Left lobe of liver (tissue), 2 donors: ENCODE results near the gene RCOR2. TPM values are rescaled to one million over a fixed set of nuclear protein-coding genes. Genes with fewer than 3 reads are reported as not detected.

ENCODE experiments used
- ATAC-seq: fragments of 200-7000 bp; cut with Tn5 transposase; one replicate; pipeline ENCODE4 v1.9.1; 2020; ENCODE audit warnings: mild to moderate bottlenecking, moderate library complexity
- DNase-seq: peaks from one replicate; pipeline ENCODE4 v3.0.0-alpha.2; 2020; ENCODE audit warnings: low spot score
- total RNA-seq: library from RNA; stranded (reverse); gene quantifications from one replicate; pipeline ENCODE4 v1.2.1, GENCODE V29; 2021
- donor health status: DM: no; HTN: no; CAD: no; lungs with moderate emphysema.
- donor health status: DM: no; HTN: yes; CAD: no.

Gene RCOR2
- total RNA-seq, 1 donor from 2014 or later: 0.23 TPM

DNA sequence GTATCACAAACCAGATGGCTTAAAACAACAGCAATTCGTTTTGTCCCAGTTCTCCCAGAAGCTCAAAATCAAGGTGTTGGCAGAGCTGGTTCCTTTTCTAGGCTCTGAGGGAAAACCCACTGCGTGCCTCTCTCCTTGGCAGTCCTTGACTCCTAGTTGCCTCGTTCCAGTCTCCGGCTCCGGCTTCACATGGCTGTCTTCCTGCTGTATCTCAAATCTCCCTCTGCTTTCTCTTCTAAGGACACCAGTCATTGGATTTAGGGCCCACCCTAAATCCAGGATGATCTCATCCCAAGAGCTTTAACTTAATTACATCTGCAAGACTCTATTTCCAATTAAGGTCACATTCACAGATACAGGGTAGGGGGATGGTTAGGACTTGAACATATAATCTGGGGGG lies 12.7 kb upstream of the RCOR2 start:
- DNase-seq (no peak), ATAC-seq (no peak)

- ATAC-seq: no peak
- no peak for DNase-seq
Measured at GRCh38 chr11:63923319-63923718, 6.4 kb upstream of the RCOR2 start.

GRCh38 chr11:63922673-63923192 lies 5.8 kb upstream of the RCOR2 start:
- no peak for DNase-seq

GRCh38 chr11:63920939-63921417 lies 4.0 kb upstream of the RCOR2 start:
- DNase-seq (no peak), ATAC-seq (no peak)

More at GRCh38 chr11:63922673-63923192, 5.8 kb upstream of the RCOR2 start:
- no peak for ATAC-seq

DNA sequence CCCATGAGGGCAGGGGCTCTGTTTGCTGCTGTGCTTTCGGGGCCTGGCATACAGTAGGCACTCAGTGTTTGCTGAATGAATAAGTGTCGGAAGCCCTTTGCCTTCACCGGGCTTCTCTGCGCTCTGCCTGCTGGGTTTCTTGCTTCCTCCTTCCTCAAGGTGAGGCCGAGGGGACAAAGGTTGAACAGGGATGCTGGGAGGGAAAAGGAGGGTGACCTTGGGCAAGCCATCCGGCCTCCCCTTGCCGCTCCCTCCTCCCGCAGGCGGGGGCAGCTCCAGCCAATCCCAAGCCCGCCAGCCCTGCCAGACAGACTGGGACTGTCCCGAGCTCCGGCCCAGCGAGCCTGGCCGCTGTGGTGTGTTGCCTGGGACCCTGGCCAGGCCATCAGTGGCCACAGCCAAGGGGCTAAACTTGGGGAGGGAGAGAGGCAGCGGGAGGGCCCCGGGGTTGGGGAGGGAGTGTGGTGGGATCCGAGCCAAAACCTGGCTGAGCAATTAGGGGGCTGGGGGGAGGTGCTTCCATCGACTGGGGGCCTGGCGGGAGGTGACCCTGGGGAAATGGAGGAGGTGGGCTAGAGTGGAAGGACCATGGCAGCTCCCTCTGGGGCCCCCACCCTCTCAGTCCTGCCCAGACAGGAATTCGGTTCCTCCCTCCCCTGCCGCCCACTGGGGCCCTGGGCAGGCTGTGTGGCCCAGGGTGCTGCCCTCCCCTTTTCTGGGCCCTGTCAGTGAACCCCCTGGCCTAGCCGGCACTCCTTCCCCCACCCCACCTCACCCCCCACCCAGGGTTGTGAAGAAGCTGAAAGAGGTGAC lies 3.4 kb upstream of the RCOR2 start:
- ATAC-seq: peak; percentile 63
- DNase-seq: peak; percentile 62

DNA sequence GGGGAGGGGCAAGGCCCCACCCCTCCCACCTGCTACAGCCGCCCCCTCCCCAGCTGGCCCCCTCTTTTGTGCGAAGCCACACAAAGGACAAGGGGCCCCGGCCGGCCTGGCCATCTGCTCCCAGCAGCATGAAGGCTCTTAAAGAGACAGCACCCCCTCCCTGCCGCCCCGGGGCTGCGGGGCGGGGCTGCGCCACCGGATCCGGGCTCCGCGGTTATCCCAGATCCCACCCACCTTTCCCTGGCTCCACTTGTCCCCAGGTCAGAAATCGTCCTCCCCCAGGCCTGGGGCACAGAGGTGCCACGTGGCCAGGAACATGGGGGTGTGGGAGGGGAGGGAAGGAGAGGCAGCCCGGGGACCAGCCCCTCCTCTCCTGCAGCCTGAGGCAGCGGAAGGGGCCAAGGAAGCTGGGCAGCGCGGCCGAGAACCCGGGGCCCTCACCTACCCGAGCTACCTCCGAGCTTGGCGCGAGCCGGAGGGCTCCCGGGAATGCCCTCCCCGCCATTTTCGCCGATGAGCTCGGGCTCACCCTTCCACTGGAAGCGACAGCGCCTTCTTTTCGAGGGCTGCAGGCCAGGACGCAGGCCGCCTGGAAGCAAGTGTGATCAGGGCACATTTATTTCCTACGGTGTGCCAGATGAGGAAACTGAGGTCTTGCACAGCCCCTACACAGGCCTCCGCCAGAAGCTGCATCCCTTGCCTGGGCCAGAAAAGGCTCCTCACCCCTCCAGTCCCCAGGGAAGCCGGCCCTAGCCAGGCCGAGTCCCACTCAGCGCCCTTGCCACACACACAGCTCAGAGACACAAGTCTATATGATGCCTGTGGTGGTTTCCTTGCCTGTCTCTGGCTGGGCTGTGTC lies 2.5 kb upstream of the RCOR2 start:
- no peak for DNase-seq
- no peak for ATAC-seq

DNA sequence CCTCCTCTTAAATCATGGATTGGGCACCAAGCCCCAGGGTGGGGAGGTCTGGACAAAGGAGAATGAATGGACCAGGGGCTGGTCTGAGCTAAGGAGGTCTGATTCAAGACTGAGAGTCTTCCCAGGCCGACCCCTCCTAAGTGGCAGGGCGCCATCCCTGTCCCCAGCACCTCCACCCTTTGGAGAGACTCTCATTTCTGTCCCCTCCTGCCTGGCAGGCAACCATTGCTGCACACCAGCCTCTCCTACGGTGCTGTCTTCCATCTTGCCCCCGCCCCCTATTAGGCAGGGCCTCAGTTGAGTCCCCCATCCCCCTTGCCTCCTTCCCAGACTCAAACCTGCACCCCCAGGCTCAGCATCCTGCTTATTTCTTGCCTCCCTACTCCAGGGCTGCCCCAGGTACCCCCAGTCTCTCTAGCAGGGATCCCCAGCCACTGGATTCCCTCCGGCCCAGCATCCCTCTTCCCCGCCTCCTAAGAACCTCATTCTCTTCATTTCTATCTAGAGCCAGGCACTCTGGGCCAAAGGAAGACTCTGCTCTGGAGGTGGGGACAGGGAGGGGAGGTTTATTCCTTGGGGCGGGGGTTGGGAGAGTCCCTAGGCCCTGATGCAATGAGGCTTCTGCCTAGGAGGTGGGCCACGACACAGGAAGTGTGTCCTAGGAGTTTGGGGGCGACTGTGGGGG lies 1.7 kb upstream of the RCOR2 start:
- ATAC-seq (no peak), DNase-seq (no peak)

DNA sequence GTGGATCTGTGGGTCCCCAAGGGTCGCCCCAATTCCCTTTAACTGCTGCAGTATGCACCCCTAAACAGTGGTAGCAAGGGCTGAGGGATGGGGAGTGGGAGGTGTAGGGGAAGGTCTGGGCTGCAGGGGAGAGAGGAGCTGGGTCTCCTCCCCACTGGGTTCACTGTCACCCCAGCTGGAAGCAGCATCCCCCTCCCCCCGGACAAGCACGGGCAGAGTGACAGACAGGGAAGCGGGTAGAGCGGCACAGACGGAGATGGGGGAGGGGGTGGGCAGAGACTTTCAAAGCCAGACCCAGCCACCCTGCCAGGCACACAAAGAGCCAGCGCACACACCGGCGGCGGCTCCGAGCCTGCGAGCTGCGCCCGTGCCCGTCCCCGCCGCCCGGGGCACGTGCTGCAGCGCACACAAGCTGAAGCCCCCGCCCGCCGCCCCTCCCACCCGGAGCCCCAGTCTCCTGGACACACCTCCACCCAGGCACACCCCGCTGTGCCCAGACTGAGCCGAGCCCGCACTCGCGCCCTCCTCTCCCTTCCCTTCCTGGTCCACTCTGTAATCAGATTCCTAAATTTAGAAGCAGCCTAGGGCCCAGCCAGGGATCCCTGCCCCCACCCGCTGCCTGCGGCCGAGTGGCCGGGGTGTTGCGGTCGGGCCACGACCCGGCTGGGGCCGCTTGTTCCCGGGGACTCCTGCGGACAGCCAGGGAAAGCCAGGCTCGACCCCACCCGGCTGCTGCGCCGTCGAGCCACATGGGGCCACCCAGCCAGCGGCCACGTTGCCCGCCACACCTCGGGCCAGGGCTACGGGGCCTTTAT lies 935 bp upstream of the RCOR2 start:
- ATAC-seq (peak; percentile 39), DNase-seq (no peak)

DNA sequence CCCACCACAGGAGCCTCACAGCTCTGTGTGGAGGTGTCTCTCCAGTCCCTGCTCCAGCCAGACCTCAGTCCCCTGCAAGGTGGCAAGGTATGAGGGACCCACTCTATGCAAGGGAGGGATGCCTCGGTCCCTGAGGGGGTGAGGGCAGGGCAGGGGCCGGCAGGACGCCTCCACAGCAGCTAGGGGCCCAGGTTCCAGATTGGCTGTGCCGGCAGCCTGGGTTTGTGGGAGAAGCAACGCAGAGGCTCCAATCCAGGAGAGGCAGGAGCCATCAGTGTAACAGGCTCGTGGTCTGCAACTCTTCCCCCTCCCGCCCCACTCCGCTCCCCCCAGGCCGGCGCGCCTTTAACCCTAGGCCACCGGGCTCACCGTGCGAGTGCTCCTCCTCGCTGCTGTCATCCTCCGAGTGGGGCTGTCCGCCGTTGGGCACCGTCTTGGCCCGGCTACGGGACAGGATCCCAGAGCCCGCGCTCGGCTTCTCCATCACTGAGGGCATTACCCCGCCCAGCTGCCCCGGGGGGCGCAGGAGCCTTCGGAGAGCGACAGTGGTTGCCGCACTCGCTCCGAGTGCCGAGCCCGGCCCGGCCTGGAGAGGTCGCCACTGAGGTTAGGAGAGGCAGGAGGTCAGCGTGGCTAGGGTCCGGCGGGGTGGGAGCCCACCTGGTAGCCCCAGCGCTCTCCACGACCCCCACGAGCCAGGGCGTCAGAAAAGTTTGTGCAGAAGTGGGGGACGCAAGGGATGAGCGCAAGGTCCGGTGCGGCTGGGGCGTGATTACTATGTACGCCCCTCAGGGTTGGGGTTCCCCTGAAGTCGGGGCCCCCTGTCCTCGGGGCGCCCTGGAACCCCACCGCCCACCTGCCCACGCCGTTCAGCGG lies 765 bp downstream of the RCOR2 start:
- no peak for DNase-seq

DNA sequence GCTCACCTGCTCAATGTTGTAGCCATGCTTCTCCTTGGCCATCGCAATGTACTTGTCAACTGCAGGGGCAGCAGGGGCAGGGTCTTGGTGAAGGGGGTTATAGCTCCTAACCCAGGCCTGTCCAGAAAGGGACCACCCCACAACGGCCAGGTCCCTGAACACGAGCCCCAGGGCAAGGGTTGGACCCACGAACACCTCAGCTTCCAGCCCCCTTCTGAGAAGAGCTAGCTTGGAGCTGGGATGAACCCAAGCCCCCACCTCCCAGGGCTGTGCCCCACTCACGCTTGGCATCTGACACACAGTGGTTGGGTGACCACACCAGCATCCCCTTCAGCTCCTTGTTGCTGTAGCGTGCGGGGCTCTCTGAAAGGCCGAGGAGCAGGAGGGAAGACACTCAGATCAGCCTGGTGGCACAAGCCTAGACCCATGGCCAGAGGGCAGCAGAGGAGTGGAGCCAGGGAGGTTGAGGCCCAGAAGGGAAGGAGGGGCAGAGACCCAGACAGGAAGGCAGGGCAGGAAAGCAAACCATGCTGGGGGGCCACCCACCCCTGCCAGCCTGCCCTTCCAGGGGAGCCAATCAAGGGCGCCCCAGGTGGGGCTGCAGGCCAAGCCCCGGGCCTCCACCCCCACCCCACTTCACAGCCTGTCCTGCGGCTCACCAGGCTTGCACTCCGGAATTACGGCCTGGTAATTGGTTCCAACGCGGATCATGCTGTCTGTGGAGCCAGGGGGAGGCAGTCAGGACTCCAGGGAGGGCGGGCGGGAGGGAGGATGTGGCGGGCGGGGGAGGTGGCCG lies 1.9 kb downstream of the RCOR2 start:
- ATAC-seq: no peak
- DNase-seq: no peak

More for the DNA sequence above, 765 bp downstream of the RCOR2 start:
- ATAC-seq: no peak

- DNase-seq: no peak
Measured at GRCh38 chr11:63913866-63914830, 2.8 kb downstream of the RCOR2 start.

GRCh38 chr11:63912678-63913077 lies 4.3 kb downstream of the RCOR2 start:
- ATAC-seq: no peak
- DNase-seq: no peak

More at GRCh38 chr11:63913866-63914830, 2.8 kb downstream of the RCOR2 start:
- ATAC-seq: no peak

- ATAC-seq (no peak), DNase-seq (no peak)
Measured at GRCh38 chr11:63911876-63912275, 5.1 kb downstream of the RCOR2 start.

- DNase-seq (no peak), ATAC-seq (no peak)
Measured at GRCh38 chr11:63911440-63911839, 5.5 kb downstream of the RCOR2 start.

DNA sequence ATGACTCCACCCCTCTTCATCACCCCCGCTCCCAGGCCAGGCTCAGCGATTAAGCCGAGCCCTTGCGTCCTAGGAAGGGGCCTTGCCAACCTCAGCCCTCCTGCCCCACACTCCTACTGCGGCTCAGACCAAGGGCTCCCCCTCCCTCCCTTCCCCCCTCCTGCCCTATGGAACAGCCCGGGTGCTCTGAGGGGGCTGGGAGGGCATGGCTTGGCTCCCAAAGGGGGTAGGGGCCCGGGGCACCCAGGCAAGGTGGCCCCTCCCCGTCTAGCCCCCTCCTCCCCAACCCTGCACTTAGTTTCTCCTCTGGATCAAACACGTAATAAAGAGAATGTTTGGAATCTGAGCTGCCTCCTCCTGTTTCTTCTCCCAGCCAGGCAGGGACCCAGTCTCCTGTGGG lies 6.3 kb downstream of the RCOR2 start:
- DNase-seq: no peak
- no peak for ATAC-seq

GRCh38 chr11:63909591-63910506 lies 7.1 kb downstream of the RCOR2 start:
- DNase-seq (no peak), ATAC-seq (no peak)
